NOMO-1 treated with DMSO at 0.1 percent for 48 hours (cell line): ENCODE measurements around the gene YBX2.
A peak's percentile ranks its signal among the peaks of the same experiment; 100 is the strongest.

ENCODE experiments used
- DNase-seq: peaks from one replicate; lab custom pipeline; 2025; ENCODE audit not compliant: unreplicated experiment; lab: John Stamatoyannopoulos, UW

Gene YBX2

DNA sequence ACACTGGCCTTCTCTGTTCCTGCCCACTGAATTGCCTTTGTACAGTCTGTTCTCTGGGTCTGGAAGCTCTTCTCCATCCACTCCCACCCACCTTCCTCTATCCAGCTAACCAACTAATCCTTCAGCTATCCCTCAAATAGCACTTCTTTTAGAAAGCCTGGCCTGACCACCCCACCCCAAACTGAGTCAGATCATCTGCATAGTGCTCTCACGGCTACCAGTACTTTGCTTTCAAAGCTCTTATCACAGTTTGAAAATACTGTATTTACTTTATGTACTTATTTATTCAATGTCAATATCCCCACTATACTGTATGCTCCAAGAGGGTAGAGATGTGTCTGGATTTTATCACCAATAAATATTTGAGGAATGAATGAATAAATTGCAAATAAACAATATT lies 27.7 kb downstream of the YBX2 start:
- DNase-seq, result no peak

DNA sequence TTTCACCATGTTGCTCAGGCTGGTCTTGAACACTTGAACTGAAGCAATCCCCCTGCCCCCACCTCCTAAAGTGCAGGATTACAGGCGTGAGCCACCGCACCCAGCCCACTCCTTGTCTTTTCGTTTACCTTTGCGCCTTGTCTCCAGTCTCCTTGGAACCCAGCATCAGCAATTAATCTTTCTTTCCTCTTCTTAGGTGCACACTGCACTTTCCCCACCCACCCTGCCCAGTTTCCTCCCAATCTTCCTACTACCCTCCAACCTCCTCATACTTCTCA lies 30.7 kb downstream of the YBX2 start:
- DNase-seq, result no peak

DNA sequence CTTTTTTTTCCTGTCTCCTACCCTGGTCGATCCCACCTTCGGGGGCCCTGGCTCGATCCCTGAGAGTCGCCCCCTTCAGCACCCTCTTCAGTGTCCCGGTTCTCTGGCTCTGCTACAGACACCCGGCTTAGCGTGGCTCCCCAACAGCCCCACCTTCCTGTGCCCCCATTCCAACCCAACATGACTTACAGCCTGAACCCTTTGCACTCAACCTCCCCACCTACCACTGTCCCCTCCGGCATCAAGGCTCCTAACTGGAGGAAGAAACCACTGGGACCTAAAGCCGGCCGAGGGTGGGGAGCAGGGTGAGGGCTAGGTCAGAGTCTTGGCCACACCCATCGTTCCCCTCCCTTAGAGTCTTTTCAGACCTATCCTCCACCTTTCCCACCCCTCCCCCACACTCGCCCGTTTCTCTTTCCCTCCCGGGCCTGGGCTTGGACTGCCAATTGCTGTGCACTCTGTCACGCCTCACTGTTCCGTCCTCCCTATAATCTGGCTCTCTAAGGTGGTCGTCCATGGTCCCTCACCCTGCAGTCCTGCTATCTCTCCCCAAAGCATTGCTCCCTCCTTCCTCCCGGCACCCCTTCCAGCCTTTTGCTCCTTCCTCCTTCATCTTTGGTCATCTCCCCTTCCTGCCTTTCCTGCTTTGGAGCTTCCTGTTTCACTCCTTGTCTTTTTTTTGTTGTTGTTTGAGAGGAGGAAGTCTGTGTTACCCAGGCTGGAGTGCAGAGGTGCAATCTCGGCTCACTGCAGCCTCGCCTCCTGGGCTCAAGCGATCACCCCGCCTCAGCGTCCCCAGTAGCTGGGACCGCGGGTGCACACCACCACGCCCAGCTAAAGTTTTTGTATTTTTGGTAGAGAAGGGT lies 31.3 kb downstream of the YBX2 start:
- peak; percentile 37 for DNase-seq

DNA sequence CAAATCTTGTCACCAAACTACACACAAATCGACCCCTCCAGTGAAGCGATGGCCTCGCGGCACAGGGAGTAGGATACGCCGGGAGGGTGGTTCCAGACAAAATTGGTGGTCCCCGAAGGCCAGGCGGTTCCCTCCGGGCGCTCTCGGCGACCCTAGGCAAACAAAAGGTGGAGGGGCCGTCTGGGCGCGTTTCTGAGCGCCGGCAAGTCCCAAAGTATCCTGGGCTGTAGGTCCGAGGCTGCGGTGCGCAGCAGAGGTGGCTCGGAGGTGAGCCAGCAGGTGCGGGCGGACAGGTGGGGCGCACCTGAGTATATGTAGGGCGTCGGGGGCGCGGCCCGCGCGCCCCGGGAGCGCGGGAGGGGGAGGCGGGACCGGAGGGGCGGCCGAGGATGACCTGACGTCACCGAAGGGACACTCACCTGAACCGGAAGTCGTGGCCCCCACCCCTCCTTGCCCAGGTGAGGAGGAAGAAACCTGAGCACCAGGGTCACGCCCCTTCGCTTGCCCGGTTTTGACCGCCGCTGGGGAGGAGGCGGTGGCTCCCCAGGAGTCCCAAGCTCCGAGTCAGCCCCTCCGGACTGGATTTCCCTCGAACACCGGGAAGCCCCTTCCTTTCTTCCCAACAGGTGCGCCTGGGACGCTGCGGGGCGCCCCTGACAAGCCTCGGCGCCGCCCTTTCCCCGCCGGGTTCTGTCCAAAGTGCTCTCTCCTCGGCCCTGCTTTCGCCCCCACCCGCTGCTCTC lies 32.1 kb downstream of the YBX2 start, which contains the start of gene CLDN7:
Gene CLDN7 (minus strand): TSS at position 287 of the 743 bp plus-strand sequence. CDS start 435 bp downstream, outside the sequence.
- no peak for DNase-seq

DNA sequence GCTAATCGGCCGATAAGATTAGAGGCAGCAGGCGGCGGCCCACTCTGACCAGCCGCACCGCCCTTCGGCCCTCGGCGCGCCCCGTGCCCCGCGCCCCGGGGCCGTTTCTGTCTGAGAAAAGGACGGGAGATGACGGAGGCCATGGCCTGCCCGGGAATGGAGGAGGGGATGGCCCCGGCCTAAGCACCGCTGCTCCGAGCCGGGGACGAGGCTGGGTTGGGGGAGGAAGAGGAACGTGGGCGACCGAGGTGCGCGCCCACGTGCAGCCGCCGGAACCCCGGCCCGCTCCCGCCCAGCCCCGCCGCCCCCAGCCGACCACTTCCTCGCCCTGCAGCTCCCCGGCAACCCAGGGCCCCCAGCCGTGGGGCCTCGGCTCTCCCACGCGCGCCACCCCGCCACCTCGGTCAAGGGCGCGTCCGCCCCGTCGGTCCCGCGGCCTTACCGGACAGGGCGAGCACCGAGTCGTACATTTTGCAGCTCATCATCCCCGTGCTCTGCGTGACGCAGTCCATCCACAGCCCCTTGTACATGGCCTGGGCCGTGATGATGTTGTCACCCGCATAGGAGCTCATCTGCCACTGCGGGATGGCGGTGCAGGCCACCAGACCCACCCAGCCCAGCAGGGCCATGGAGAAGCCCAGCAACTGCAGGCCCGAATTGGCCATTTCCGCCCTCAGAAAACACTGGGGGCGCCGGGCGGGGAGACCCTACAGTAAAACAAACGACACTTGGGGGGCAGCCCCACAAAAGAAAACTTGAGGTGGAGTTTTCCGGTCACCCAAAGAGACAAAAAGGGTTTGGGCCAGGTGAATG lies 32.9 kb downstream of the YBX2 start:
- DNase-seq, result no peak

DNA sequence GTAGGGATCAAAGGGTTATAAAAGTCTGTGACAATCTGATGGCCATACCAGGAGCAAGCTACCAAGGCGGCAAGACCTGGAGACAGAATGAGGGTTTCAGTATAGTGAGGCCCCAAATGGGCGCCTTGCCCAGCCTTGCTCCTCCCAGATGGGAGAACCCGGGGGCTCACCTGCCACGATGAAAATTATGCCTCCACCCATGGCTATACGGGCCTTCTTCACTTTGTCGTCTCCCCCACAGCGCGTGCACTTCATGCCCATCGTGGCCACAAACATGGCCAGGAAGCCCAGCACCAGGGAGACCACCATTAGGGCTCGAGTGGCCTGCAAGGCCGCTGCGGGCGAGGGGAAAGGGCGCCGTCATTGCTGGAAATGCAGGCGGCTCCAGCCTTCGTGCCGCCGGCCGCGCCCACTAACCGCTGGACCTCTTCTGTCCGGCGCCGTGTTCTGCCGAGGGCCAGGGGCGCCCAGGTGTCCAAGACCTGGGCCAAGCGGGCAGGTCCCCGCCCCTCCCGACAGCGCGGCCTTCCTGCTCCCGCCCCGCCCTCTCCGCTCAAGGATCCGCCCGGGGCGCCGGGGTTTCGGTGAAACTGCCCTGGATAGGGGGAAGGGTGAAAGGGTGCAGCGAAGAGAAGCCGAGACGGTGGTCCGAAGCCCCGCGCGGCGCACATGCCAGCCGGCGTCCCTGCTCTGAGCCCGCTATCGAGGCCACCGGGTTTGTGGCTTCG lies 33.6 kb downstream of the YBX2 start:
- no peak for DNase-seq

DNA sequence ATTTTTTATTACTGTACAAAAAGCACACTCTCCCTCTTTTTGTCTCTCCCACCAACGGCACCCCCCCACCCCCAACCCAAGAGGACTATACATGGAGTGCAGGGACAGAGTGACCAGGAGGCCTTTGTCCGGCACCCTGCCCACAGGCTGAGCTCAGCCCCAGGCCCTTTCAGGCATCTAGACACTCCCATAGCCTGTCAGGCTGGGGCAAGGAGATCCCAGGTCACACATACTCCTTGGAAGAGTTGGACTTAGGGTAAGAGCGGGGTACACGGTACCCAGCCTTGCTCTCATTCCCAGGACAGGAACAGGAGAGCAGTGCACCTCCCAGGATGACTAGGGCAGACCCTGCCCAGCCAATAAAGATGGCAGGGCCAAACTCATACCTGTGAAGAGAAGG lies 34.3 kb downstream of the YBX2 start:
- no peak for DNase-seq

DNA sequence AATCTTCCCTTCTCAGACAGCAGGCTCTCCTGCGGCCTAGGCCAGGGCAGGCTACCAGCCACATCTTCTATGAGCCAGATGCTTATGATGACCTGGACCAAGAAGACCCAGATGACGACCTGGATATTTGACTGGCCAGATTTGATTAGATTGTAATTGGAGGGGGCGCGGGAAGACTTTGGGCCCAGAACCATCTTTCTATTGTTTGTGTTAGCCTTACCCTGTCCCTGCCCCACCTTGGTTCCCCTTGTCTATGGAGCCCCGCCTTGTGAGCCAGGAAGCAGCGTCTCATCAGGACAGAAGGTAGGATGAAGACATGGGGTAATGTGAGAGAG lies 34.9 kb downstream of the YBX2 start:
- no peak for DNase-seq

DNA sequence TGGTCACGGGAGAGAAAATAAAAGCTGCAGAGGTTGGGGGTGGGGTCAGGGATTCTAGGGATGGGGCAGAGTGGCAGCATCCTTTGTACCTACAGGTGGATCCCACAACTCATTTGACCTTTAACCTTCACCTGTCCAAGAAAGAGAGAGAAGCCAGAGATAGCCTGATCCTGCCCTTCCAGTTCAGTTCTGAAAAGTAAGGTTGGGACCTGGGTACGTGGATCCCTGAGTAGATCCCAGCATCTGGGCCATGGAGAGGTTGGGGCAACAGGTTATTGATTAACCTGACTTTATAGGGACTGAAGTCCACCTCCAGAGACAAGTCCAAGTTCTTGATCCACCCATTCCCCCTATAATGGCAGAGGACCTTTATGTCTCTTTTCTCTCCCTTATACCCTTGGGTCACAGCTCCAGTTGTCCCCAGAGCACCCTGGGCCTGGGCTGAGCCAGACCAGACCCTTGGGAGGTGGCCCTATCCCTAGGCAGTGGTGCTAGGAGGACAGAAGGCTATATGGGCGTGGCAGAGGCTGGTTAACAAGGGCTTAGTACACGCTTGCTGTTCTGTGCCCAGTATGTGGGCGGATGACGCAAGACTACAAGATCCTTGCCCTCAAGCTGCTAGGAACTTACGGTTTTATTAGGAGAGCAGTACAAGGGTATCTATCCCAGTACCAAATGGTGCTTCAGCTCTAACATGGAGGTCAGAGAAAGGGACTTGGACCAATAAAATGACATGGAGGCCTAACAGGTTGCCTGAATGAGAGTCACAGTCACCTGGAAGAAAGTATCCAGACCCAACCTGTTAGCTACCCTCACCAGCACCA lies 35.5 kb downstream of the YBX2 start:
- DNase-seq, result no peak

DNA sequence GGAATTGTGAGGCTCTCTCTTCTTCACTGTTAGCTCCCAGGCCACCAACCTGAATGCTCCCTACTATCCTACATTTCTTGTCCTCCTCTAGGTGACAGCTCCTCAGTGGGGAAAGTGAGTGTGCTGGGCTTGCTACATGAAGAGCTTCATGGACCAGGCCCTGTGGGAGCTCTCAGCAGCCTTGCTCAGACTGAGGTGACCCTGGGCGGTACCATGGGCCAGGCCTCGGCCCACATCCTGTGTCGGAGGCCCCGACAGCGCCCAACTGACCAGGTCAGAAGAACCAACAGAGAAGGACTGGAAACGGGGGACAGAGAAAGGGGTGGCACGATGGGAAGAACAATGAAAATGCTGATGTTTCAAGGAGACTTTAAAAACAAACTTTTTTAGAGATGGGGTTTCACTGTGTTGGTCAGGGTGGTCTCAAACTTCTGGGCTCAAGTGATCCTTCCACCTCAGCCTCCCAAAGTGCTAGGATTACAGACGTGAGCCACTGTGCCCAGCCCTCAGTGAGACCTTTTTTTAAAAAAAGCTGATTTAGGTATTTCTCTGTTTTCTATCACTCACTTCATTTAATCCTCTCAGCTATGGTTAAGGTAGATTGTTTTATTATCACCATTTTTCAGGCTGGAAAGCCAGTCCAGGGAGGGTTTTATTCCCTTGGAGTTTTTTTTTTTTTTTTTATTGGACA lies 37.5 kb downstream of the YBX2 start:
- no peak for DNase-seq

DNA sequence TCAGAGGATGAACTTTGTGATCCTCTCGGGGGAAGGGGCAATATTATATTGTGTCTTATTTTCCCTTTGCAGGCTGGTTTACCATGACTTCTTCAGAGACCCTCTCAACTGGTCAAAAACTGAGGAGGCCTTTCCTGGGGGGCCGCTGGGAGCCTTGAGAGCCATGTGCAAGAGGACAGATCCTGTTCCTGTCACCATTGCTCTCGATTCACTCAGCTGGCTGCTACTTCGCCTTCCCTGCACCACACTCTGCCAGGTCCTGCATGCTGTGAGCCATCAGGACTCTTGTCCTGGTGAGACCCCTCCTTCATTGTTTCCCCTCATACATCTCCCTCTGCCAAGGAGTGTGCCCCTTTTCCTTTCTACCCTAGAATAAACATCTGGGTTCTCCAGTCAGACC lies 39.9 kb downstream of the YBX2 start:
- no peak for DNase-seq

DNA sequence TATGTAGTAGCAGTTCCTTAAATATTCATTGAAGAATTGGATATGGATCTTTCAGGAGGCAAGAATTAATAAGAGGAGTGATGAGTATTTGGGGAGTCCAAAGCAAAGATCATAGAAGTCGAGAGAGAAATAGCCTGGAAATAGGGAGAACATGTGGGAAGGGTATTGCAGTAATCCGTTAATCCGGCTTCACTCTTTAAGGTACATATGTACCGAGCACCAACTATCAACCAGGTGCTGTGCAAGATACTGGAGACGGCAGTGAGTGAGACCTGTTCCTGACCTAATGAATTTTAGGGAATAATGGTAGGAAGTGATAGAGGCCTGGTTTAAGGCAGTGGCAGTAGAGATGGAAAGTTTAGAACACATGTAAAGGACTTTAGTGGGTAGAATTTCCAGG lies 41.4 kb downstream of the YBX2 start:
- no peak for DNase-seq

DNA sequence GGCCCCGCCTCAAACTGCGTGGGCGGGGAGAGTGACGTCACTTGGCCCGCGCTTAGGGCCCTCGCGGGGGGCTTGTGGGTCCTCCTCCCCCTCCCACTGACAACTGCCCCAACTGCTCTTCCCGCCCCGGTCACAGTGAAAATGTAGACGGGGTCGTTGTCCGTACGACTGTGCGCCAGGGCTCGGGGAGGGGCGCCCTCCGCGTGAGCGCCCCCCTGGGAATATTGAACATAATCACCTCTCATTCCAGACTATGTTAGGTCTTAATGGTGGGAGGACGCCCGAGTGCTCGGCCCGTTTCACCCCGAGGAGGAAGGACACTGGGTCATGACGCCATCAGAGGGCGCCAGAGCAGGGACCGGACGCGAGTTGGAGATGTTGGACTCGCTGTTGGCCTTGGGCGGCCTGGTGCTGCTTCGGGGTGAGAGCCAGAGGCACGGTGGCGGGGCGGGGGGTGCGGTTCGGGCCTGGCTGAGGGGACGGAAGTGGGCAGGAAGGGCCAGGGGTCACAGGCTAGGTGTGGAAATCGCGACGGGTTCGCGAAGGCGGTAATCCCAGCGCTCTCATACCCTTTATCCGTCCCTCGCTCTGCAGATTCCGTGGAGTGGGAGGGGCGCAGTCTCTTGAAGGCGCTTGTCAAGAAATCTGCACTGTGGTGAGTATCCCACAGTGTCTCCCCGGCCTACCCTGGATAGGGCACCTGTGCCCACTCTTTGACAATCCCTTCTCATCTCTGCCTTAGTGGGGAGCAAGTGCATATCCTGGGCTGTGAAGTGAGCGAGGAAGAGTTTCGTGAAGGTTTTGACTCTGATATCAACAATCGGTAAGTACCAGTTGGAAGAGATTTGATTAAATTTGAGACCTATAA lies 42.0 kb downstream of the YBX2 start, which contains the start of gene ELP5:
Gene ELP5 (plus strand): TSS at position 40 of the 868 bp plus-strand sequence. CDS start 336 bp downstream, at position 376.
- peak; percentile 91 for DNase-seq

DNA sequence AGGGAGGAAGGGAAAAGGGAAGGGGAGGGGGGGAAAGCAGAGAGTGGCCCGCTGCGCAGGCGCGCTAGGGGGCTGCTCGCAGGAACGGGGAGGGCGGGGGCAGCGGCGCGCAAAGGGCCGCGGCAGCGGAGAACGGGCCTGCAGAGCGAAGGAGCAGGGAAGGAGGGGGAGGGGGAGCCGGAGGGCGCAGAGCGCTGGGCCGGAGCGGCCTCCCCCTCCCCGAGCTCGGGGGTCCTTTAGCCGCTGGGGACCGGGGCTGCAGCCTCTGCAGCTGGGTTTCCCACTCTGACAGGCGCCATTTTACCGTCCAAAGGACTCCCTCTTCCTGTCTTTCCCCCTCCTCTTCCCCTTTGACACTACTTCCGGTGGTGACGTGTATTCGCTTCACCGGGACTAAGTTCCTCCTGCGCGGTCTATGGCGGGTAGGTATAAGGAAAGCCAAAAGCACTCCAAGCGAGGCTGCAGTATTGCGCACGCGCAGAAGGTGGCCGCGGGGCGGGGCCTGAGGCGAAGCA lies 42.7 kb downstream of the YBX2 start, which contains the start of gene CTDNEP1:
Gene CTDNEP1 (minus strand): TSS at position 74 of the 515 bp plus-strand sequence. CDS start 438 bp downstream, outside the sequence.
- peak; percentile 98 for DNase-seq

DNA sequence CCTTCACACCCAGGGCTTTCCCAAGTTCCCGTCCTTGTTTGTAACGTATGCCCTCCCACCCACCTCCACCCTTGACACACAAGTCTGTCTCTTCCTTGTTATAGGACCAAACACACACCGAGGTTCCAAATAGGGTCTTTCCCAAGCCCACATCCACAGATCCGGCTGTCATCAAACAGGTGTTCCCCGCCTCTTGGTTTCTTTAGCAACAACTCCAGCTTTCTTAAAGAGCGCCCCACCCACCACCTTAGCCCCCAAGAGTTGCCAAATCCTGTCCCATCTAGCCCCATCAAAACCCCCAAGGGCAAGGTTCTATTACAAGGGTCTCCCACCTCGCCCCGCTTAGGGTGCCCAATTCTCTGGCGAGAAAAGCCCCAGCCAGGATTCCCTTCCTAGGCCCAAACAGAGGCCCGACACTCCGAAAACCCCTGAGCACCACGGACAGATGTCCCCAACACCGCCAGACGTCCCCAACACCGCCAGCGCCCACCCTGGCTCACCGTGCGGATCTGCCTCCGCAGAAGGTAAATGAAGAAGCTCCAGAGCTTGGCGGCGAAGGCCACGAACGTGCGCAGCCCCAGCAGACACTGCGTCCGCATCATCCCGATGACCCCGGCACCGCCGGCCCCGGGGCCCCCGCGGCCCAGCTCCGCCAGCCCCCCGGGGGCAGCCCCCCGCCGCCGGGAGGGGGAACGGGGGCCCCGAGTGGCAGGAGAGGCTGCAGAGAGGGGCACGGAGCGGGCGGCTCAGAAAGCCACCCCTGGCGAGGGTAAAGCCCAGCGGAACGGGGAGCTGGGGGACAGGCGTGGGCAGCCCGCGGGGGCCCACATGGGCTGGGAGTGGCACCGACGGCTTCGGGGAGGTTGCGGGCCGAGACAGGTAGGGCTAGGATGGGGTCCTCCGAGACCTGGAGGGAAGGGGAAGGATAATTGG lies 43.5 kb downstream of the YBX2 start:
- DNase-seq, result no peak

DNA sequence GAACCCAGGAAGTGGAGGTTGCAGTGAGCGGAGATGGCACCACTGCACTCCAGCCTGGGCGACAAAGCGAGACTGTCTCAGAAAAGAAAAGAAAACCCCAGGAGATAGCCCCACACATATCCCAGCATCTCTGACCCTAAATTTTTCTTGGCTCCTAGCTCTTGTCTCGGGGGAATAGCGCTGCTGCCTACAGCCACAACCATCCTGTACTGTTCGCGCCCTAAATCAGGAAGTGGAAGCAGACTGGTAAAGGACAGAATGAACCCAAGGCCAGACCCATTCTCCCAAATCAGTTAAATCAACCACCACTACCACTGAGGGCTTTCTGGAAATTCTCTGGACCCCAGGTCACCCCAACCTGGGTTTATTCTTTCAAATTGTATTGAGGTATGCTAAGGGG lies 44.6 kb downstream of the YBX2 start:
- peak; percentile 36 for DNase-seq

DNA sequence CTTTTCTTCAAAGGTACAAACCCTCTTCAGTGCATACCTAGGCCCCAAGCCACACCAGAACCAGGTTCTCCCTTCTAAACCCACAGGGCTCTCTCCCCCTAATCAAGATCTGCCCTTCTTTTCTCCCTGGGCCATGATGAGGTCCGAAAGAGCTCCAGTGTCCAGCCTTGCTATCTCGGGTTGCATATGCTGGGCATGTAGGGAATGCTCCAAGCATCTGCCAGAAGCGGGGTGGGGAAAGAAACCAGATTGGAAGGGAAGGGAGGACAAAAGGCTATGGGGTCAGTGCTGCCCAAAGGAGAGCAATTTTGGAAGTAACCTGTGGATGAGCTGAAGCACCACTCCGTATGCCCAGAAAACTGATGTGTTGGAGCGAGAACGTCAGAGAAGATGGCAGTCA lies 45.2 kb downstream of the YBX2 start:
- no peak for DNase-seq
